Urothelium cell line (cell line): ENCODE data around the gene CD200R1L.

Source experiments
- DNase-seq: peaks from one replicate; pipeline ENCODE4 v3.0.0; 2011; ENCODE audit warnings: low spot score, mixed read lengths
- FAIRE-seq: peaks from 2 replicates; lab custom pipeline; 2011; peaks lifted over from hg19 to GRCh38; lab: Jason Lieb, UNC

Gene CD200R1L

DNA sequence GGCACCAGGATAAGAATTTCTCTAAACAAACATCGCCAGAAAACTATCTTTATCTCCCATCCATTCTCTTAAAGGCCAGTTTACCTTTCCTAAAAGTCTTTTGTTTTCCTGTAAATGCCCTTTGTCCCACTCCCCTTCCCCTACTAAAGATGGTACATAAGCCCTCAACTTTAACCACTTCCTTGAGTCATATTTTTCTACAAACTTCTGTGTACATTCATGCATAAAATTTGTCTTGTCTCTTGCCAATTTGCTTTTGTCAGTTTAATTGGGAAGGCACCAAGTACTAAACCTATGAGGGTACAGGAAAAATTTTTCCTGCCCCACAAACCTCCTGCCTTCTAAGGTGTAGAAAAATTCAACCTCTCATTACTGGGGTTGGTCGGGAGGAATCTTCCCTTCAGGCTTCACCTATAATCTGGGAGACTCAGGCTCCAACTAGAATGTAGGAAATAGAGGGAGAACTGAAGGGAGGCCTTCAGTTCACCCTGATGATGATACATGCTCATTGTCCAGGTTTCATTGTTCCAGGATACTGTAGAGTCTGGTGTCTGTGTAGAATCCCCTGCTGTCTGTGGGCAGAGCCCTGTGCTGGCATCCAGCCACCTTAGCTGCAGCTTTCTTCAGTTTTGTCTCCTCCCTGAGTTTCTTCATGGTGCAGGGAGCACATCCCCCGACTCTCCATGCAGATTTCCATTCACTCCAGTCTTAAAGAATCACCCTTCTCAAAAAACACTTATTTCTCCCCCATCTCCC, 53.2 kb downstream of the CD200R1L start:
- no peak for FAIRE-seq
- no peak for DNase-seq

DNA sequence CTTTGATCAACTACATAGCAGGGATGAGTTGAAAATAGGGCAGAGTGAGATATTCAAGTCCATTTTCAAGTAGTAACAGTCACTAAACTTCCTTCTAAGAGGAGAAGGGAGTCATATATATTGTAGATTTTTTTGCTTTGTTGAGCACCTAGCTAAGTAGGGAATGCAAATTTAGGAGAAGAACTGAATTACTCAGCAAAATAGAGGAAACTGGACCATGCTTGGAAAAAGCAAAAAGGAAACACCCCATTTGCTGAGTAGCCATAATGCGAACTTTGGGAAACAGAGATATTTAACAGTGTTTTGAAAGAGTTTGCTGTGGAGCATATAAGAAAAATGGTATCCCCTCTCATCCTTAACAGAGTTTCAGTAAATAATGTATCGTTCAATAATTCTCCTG, 54.9 kb downstream of the CD200R1L start:
- DNase-seq (no peak), FAIRE-seq (no peak)

DNA sequence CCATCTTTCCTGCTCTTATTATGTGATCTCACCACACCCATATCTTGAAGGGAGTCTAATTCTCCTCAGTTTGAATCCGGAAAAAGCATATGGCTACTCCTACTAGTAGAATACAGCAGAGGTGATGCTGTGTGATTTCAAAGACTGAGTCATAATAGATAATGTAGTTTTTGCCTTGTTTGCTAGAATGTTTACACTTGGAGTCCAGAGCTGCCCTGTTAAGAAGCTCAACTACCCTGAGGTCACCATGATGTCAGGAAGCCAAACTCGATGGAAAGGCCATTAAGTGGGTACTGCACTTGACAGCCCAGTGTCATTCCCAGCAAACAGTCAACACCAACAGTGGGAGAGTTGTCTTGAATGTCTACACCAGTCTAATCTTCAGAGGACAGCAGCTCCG, 56.9 kb downstream of the CD200R1L start:
- DNase-seq (no peak), FAIRE-seq (no peak)

DNA sequence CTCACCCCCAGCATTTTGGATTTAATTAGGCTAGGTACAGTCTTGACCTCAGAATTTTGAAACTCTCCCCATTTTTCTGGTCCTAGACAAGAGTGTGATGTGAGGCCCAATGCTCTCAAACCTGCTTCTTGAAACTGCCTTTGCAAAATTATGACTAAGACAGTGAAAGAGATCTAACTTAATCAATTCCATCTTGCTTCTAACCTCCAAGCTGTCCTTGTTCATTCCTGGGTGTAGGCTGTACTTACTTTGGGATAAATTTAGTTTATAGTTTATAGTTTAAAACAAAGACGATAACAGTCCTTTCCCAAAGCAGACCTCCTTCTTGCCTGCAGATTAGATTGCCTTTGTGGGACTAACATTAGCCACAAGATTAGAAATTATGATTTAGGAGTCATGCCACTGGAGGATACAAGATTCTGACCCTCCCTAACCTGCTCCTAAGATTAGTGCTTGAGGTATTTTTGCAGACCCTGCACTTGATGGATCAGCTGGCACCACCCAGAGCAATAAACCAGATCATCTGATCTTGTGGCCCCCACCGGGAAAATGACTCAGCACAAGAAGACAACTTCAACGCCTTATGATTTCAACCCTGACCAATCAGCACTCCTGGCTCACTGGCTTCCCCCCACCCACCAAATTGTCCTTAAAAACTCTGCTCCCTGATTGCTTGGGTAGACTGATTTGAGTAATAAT, 59.6 kb downstream of the CD200R1L start:
- DNase-seq (no peak), FAIRE-seq (no peak)

DNA sequence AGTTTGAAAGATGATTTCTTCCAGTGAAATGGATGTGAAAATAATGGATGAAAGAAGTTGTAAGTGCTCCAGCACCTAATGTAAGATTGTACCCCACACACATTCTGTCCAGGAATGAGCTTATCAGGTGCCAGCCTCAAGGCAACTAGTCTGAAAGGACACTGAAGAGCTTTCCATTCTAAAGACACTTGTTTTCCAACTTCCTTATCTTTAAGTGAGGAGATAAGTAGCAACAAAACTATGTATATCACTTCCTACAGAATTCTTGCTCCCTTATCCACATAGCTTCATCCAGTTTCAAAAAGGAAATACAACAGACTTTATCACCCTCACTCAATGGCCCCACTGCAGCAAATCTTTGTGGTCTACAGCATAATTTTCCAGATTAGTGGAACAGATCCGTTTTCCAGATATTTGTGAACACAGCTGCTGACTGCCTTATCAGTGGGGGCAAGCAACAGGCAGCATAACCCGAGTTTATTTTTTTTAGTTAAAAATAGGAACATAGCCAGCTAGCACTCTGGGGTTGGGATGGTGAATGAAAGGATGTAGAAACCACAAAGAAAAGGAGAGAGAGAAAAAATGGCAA, 60.6 kb downstream of the CD200R1L start:
- FAIRE-seq (no peak), DNase-seq (no peak)

DNA sequence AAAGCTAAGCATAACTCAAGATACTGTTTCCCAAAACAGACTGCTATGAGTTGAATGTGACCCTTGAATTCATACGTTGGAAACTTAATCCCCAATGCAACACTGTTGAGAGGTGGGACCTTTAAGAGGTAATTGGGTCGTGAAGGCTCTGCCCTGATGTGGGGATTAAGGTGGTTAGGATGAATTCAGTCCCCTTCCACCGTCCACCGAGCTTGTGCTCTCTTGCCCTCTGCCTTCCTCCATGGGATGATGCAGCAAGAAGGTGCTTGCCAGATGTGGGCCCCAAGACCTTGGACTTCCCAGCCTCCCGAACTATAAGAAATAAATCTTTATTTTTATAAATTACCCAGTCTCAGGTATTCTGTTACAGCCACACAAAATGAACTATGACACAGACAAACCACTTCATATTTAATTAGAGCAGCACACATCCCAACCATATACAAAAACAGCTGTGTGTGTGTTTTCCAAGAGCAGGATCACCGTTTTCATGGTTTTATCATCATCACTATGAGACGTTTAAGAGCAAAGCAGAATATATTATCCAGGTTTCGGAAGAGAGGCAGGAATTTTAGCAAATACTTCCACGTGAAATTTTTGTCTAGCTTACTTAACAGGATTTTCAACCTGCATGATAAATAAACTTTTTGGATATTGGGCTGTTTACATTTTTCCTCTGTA, 61.2 kb downstream of the CD200R1L start:
- no peak for DNase-seq
- no peak for FAIRE-seq

DNA sequence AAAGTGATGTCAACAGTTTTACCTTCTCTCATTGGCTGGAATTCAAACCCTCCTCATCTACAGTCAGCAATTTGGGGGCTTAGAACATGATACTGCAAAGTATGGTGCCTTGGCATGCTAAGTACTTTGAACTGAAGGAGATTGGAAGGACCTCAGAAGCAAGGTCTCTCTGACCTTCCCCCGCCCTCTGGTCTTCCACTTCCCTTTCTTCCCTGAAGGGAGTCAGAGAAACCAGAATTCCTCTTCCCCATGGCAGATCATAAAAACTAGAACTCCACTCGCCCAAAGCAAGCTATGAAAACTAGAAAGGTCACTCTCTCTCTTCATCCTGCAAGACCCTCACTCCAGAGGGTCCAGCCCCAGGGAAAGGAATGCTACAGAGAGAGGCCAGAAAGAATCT, 64.2 kb downstream of the CD200R1L start:
- DNase-seq = no peak

DNA sequence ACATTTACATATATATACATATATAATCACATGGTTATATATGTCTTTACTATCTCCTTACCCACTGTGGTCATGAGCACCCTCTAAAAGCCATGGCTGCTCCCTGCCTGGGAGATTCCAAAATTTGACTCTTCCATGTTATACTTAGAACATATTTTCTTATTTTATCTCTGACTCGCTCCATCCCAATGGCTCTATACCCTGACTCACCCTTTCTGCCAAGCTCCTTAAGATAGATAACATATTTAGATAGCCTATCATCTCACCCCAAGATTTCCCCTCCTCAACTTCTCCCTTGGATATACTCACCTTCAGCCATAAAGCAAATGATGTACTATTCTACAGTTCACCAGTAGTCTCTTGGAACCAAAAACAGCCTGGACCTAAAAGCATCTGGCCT, 65.1 kb downstream of the CD200R1L start:
- no peak for DNase-seq
- FAIRE-seq = no peak

More for the DNA sequence above, 64.2 kb downstream of the CD200R1L start:
- FAIRE-seq = no peak

DNA sequence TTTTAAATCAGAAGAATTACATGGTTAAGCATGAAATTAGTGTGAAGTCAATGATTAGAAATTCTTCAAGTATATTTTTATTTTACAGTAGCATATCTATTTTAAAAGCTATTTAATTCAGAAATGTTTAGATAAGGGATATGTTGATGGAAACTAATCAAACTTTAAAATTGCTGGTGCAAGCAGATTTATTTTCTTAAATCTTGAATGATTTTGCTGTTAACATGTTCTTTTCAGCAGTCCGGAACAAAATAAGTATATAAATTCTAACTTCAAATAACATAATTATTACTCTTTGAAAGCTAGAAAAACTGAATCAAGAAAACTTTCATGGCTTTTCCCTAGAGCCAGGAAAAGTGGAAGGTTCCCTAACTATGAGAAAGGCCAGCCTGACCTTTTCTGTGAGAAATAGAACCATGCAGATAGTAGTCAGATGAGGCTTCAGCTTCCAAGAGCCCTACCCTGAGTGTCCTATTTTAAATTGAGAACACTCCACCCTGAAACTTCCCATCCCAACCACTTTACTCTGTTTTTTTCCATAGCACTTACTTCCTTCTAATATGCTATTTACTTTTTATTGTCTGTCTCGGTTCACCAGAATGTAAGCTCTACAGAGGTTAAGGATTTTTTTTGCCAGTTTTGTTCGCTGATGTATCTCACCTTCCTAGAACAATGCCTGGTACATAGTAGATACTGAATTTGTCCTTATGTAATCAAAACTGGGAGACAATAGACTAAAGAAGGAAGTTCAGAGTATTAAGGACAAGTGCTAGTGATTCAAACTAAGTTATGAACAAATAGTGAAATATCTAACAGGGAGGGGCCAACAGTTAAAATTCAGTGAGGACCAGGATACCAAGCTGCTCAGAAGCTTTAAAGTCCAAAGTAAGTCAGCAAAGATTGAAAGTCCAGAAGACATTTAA, 66.8 kb downstream of the CD200R1L start:
- FAIRE-seq (no peak), DNase-seq (no peak)

DNA sequence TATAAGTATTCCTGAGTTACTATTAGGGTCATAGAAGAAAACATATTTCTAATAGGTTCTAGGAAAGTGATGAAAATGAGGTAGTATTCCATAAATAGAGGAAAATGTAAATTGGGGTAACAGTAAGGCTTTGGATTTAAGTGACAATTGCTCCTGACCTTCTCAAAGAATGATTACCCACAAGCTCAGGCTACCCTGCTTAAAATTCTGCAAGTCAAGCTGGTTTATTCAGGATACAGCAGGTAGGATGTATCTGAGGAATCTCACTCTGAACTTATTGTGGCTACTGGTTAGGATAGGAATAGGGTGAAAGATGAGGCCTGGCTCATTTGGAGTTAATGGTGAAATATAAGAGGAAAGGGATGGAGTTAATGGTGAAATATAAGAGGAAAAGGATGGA, 67.7 kb downstream of the CD200R1L start:
- no peak for FAIRE-seq
- no peak for DNase-seq

DNA sequence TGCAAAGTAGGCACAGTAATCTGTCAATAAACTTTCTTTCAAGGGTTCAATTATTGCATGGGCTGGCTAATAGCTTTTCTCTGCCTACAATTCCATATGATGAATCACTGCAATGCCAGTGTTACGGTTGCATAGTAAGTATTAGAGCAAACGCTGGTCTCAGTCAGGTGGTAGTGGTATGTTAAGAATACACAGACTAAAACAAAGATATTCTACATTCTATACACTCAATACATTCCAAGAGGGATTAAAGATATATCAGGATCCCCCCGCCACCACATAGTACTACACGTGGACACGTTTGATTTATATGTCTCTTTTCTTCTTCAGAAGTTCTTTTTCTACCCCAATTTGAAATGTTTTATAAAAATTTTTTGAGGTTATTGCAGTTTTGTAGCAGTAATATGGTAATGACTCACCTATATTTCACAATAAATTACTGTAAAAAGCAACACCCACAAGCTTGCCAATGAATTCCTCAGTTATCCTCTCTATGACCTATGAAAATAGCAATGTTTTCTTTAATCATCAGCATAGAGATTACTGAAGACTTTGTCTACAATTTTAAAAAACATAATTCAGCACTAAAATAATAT, 68.2 kb downstream of the CD200R1L start:
- DNase-seq = peak; percentile 23
- FAIRE-seq = no peak

DNA sequence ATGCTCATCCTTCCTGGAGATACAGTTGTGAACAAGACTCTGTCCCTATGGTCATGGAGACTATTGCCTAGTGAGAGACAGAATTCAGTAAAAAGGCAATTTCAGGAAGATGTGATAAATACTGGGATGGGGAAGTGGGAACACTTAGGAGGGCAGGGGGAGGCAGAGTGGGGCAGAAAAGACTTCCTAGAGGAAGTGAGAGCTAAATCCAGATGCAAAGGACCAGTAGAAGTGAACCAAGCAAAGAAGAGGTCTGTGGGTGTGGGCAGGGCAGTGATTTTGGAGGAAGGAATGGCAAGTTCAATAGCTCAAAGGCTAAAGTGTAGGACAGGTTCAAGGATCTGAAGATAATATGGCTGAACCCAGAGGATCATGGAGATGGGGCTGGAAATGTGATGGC, 68.9 kb downstream of the CD200R1L start:
- no peak for FAIRE-seq
- no peak for DNase-seq

DNA sequence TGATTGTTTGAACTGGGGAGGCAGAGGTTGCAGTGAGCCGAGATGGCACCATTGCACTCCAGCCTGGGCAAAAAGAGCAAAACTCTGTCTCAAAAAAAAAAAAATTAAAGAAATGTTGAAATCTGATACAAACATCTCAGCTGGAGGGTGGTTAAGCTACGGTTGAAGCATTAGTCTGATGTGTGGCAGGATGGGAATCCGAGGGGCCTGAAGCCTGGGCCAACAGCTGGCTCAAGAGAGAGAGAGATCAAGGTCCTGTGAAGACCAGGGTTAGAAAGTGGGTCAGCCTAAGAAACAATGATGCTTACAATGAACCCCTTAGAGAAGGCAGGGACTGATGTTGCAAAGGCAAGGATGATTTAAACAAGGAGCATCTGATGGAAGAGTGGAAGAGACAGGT, 69.8 kb downstream of the CD200R1L start:
- DNase-seq (no peak), FAIRE-seq (no peak)

DNA sequence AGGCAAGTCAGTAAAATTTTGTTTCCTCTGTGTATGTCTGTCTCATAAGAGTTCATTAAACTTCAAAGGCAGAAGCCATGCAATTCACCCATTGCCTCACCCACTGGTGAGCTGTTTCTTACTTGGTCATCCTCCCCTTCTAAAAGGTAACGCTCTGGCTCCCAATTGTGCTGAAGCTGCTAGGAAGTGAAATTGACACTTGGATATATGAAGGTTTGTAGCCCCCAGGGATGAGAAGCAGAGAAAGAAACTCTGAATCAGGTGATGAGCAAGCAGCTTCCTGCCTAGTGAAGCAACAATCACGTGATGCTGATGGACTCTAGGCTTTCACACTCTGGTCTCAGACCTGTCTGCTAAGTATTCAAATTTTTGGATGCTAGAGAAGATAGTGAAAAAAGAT, 70.7 kb downstream of the CD200R1L start:
- FAIRE-seq (no peak), DNase-seq (no peak)

DNA sequence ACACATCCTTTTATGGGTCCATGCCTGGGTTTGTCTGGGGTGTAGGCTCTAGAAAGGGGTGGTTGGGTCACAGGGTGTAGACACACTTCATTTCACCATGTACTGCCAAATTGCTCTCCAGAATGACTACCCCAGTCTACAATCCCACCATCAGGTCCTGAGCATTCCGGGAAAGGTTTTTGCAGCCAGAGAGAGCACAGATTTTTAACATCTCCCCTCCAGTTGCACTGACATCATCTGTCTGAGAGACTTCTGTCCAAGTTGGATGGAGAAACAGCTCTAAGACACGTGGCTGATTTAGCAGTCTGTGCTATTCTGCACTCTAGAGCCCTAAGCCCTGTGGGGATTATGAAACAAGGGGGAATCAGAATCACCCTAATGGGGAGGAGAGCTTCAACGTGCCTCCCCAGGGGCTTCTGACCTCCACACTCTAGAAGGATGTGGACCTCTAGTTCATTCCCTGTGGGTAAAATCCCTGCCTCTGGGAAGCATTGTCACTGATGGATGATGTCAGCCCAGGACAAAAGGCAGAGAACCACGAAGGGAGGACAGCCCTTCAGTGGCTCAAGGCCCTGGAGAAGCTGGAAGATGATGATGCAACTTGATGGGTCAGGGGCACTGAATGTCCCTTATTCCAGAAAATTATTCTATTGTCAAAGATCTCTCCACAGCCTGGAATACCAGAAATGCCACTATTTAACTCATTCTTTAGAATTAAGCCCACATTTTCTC, 71.5 kb downstream of the CD200R1L start:
- FAIRE-seq = no peak
- no peak for DNase-seq

DNA sequence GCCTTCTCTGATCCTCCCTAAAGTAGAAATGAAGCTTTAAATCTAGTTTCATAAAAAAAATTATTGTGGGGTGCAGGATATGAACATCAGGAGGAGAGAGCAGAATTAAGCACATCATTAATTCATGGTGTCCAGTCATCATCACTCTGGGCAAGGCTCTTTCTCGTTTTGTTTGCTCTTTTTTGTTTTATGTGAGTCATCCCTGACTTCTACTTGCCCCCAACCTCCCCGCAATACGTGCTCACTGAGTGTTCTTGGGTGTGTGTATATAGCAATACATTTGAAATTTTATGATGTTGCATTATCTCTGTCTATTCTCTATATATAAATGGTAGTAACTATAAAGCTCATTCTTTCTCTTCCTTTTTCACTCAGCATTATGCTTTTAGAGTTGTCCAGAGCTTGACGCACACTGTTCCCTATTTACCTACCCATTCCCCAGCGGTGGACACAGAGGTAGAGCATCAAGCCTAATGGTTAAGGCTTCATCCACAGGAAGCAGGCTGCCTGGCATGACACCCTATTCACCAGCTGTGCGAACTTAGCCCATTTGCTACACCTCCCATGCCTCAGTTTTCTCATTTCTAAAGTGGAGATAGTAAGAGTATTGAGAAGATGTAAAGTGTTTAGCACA, 72.3 kb downstream of the CD200R1L start:
- DNase-seq = peak; percentile 42
- FAIRE-seq = peak; percentile 70

DNA sequence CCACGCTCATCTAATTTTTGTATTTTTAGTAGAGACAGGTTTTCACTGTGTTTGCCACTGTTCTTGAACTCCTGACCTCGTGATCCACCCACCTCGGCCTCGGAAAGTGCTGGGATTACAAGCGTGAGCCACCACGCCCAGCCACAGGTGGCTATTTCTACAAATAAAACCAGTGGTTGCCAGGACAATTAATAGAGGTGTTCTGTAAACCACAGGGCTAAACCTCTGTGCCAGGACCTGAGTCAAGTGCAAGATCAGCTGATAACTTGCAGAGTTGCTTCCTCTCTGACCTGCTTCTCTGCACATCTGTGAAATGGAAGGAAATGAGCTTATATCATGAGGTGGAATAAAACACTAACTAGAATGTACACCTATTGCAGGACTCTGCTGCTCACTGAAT, 72.8 kb downstream of the CD200R1L start:
- no peak for FAIRE-seq
- DNase-seq = peak; percentile 52

DNA sequence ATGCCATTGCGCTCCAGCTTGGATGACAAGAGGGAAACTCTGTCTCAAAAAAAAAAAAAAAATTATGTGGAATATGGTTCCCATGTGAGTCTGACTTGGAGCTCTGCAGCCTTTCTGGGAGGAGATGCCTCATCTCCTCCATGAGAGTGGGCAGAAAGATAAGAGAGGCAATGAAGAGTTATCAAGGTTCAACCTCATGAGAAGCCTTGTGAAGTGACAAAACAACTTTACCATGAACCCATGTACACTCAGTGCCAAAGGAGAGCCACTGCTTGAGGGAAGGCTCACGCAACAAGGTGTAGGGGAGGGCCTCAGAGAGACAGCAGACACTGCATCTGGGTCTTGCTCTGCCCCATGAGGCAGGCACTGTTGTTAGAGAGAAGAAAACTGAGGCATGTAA, 75.7 kb downstream of the CD200R1L start:
- DNase-seq = no peak
- no peak for FAIRE-seq

DNA sequence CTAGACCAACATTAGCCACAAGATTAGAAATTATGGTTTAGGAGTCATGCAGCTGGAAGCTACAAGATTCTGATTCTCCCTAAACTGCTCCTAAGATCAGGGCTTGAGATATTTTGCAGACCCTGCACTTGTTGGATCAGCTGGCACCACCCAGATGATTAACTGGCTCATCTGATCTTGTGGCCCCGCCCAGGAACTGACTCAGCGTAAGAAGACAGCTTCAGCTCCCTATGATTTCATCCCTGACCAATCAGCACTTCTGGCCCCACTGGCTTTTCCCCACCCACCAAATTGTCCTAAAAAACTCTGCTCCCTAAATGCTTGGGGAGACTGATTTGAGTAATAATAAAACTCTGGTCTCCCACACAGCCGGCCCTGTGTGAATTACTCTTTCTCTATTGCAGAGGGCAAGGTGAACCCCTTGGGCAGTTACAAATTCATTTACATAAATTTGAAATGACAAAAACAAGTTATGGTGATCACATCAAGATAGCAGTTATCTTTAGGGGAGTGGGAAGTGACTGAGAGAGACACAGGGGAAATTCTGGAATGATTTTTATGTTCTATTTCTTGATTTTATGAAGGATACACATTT, 76.5 kb downstream of the CD200R1L start:
- DNase-seq (no peak), FAIRE-seq (no peak)
